Endothelial cell of umbilical vein (primary cell): ENCODE results near the gene TTLL13.
"Not testable (repeated sequence)": the region's sequence is repeated elsewhere in the genome, so short reads cannot be mapped to it uniquely, and the experiment has no call there.

Experiments used
- CTCF ChIP-seq, 2 donors: IDR thresholded peaks; 1 replicate in 1 of 2; 2 replicates in 1 of 2; pipeline ENCODE4 v1.5.1; 2011; ENCODE audit warnings: low read length in 2 of 2, mild to moderate bottlenecking in 2 of 2, moderate library complexity in 2 of 2, control low read depth in 1 of 2, inconsistent platforms in 1 of 2, low read depth in 1 of 2; ENCODE audit not compliant: insufficient read depth in 1 of 2; ENCODE audit errors: extremely low read depth in 1 of 2
- EZH2 ChIP-seq: IDR thresholded peaks from 2 replicates; pipeline ENCODE4 v1.6.1; 2012; ENCODE audit warnings: borderline replicate concordance, low read depth, mild to moderate bottlenecking, moderate library complexity, low read length, inconsistent platforms; ENCODE audit not compliant: severe bottlenecking
- JUN ChIP-seq: IDR thresholded peaks from 2 replicates; pipeline ENCODE4 v1.6.1; 2011; ENCODE audit warnings: borderline replicate concordance, low read depth; ENCODE audit not compliant: insufficient read length, insufficient read depth
- MAX ChIP-seq: IDR thresholded peaks from 2 replicates; pipeline ENCODE4 v1.6.1; 2011; ENCODE audit not compliant: insufficient read depth, insufficient read length
- MYC ChIP-seq: IDR thresholded peaks from one replicate; pipeline ENCODE4 v1.6.1; 2011; ENCODE audit warnings: mild to moderate bottlenecking, low read depth, low read length
- POLR2A ChIP-seq: IDR thresholded peaks from 2 replicates; pipeline ENCODE4 v1.6.1; 2012; ENCODE audit warnings: low read depth, mild to moderate bottlenecking, control low read depth, low read length
- POLR2AphosphoS5 ChIP-seq: IDR thresholded peaks from 2 replicates; pipeline ENCODE4 v1.6.1; 2012; ENCODE audit warnings: low read depth, mild to moderate bottlenecking, control low read depth, low read length, moderate library complexity; ENCODE audit not compliant: insufficient read depth

GRCh38 chr15:90278467-90278866 lies 29.1 kb downstream of the TTLL13 start:
- not testable (repeated sequence) for TF ChIP-seq POLR2A; MYC; CTCF (IDR thresholded peaks at IDR 0.05; ENCODE audit: extremely low read depth in 1 of 2, insufficient read depth in 1 of 2, low read depth in 1 of 2, low read length in 2 of 2); MAX; EZH2; JUN; POLR2AphosphoS5
